SKM-1 (cell line): ENCODE results near the gene GPC5.
A peak's percentile ranks its signal among the peaks of the same experiment; 100 is the strongest.

Source experiments
- DNase-seq: peaks from one replicate; lab custom pipeline; 2025; ENCODE audit not compliant: unreplicated experiment; lab: John Stamatoyannopoulos, UW

Gene GPC5

GRCh38 chr13:91946498-91947070 lies 548.2 kb downstream of the GPC5 start:
- DNase-seq, result no peak

GRCh38 chr13:91948736-91949135 lies 550.3 kb downstream of the GPC5 start:
- DNase-seq, result no peak

GRCh38 chr13:91950803-91951202 lies 552.4 kb downstream of the GPC5 start:
- no peak for DNase-seq

GRCh38 chr13:91955546-91956355 lies 557.3 kb downstream of the GPC5 start:
- no peak for DNase-seq

- DNase-seq, result no peak
These were observed 562.5 kb downstream of the GPC5 start for GRCh38 chr13:91960947-91961346.

GRCh38 chr13:91962946-91963345 lies 564.5 kb downstream of the GPC5 start:
- no peak for DNase-seq

- no peak for DNase-seq
These were observed 567.1 kb downstream of the GPC5 start for GRCh38 chr13:91965511-91965910.

- DNase-seq, result no peak
These were observed 580.1 kb downstream of the GPC5 start for GRCh38 chr13:91978571-91978970.

GRCh38 chr13:91986761-91987483 lies 588.5 kb downstream of the GPC5 start:
- no peak for DNase-seq

- DNase-seq, result no peak
These were observed 589.9 kb downstream of the GPC5 start for GRCh38 chr13:91988331-91988730.

- DNase-seq, result no peak
These were observed 614.4 kb downstream of the GPC5 start for GRCh38 chr13:92012787-92013186.

- no peak for DNase-seq
These were observed 619.3 kb downstream of the GPC5 start for GRCh38 chr13:92017737-92018136.

GRCh38 chr13:92028695-92029094 lies 630.3 kb downstream of the GPC5 start:
- DNase-seq, result no peak

GRCh38 chr13:92029641-92030040 lies 631.2 kb downstream of the GPC5 start:
- no peak for DNase-seq

GRCh38 chr13:92038905-92039304 lies 640.5 kb downstream of the GPC5 start:
- DNase-seq, result no peak

GRCh38 chr13:92042522-92042921 lies 644.1 kb downstream of the GPC5 start:
- no peak for DNase-seq

GRCh38 chr13:92044351-92044750 lies 645.9 kb downstream of the GPC5 start:
- DNase-seq, result no peak

GRCh38 chr13:92054389-92054788 lies 656.0 kb downstream of the GPC5 start:
- no peak for DNase-seq

- no peak for DNase-seq
These were observed 676.2 kb downstream of the GPC5 start for GRCh38 chr13:92074658-92075057.

GRCh38 chr13:92097337-92097903 lies 699.0 kb downstream of the GPC5 start:
- peak; percentile 82 for DNase-seq

GRCh38 chr13:92101801-92102200 lies 703.4 kb downstream of the GPC5 start:
- no peak for DNase-seq

- DNase-seq, result no peak
These were observed 705.3 kb downstream of the GPC5 start for GRCh38 chr13:92103689-92104153.
